GM19099 (cell line): Measurements from ENCODE around the gene PITPNC1.

ENCODE experiments used
- POLR2A ChIP-seq: IDR thresholded peaks from 3 replicates; pipeline ENCODE4 v1.6.1; 2011; ENCODE audit warnings: low read depth; ENCODE audit not compliant: insufficient read length; ENCODE audit errors: extremely low read depth

PITPNC1 gene

DNA sequence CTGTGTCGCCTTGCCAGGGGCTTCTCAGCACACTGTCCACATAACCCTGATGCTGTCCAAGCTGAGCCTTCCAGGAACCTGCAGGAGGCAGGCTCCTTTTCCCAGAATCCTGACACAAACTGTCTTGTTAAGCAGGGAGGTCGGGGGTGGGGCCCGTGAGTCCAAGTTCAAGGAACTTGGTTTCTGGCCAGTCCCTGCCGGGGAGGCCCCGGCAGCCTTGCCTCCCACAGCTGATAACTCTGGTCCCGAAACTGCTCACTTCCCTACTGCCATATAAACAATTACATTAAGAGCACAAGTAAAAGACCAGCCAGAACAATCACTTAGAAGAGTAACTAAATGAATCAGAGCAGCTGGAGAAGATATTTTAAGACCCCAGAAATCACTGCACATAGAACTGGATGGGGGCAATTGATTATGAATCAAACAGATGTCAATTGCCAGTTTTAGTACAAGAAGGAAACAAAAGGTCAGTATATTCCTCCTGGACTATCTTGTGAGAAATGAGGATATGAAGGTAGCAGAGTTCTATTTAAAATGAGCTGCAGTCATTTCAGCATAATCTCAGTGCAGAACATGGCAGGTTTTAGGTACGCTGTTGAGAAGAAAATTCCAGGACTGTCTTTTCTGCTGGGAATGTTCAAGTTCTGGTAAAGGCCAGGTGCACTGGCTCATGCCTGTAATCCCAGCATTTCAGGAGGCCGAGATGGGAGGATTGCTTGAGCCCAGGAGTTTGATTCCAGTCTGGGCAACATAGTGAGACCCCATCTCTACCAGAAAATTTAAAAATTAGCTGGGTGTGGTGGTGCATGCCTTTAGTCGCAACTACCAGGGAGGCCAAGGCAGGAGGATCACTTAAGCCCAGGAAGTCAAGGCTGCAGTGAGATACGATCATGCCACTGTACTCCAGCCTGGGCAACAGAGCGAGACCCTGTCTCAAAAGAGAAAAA is 169.8 kb downstream of the PITPNC1 start:
- no peak for TF ChIP-seq POLR2A

DNA sequence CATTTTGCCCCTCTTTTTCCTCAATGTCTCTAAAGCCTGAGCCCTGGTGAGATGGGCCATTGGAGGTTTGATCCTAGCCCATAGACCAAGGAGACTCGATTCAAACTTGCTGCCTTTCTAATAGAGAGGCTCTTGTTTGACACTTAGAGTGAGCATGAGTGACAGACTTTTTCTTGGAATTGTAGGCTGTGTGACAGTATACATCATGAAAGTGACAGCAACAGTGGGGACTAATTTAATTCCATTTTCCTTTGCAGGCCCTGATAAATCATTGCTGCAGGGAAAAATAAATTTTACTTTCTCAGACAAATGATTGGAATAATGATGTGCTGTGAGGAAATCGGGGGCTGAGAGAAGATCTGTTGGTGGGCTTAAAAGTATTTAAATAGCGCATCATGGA is 171.6 kb downstream of the PITPNC1 start:
- no peak for TF ChIP-seq POLR2A

DNA sequence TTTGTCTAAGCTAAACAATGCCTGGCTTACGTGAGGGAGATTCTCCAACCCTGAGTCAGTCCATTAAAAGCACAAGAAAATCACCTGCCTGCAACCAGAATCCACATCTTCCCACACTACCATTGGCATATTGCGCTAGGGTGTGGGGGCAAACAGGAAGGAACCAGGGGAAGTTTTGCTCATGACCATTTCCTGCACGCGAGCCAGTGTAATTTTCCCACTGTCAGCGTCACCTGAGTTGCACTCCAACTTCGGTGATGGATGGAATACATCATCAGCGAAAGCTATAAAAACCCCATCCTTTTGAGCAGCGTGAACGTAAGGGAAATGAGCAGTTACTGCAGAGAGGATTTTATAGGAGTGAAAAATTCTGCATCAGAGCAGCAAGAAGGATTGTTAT is 172.7 kb downstream of the PITPNC1 start:
- TF ChIP-seq POLR2A = no peak

DNA sequence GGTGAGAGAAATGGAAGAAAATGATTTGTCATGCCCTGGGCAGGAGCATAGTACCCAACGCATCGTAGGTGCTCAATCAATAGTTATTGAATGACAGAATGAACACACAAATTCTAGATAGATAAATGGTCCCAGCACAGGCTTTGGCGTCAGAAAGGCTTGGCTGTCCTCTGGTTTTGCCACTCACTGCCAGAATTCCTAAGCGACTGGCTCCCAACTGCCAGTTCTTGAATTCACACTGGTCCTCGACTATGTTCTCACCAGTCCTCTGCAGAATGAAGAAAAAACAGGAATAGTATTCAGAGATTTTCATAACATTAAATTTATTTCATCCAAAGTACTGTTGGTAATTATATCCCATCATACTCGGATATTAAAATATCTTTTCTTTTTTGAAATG is 177.6 kb downstream of the PITPNC1 start:
- TF ChIP-seq POLR2A = no peak

DNA sequence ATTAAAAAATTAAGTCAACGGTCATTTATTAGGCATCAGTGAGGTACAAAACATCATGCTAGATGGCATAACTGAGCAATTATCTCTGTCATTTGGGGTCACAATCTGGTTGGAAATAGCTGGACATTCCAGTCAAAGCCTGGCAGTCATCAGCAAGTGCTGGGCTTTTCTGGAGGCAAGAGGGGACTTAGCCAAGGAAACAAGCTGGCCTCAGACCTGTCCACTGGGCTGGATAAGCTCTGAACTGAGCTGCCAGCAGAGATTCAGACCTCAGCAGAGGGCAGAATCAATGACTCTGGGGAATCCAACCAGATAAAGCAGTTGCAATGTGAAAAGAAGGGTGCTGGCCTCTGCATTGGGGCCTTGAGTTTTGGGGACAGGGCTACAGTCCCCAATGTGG is 178.8 kb downstream of the PITPNC1 start:
- TF ChIP-seq POLR2A = no peak

DNA sequence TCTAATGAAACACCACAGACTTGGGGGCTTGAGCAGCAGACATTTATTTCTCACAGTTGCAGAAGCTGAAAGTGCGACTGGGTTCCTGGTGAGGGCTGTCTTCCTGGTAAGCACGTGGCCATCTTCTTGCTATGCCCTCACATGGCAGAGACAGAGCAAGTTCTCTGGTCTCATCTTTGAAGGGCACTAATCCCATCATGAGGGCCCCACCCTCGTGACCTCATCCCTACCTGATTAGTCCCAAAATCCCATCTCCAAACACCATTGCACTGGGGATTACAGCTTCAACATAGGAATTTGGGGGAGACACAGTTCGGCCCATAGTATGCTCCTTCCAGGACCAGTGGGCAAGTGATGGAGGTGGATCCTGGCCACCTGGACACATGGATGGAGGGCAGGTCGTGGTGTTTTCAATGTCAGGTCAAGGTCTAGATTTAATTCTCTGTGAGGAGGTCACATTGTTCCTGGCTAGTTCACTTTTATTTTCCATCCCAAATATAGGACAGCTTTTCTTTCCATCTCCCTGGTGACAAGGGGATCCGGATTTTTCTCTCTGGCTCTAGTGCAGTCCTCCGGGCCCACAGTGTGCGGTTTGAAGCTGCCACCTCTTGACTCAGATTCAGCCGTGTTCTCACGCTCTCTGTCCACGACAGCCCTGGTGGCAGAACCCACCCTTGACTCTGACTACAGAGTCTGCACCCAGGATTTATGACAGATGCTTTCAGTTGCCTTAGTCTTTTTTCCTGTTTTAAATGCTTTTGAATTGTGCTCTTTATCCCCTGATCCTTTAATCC is 180.2 kb downstream of the PITPNC1 start:
- no peak for TF ChIP-seq POLR2A

DNA sequence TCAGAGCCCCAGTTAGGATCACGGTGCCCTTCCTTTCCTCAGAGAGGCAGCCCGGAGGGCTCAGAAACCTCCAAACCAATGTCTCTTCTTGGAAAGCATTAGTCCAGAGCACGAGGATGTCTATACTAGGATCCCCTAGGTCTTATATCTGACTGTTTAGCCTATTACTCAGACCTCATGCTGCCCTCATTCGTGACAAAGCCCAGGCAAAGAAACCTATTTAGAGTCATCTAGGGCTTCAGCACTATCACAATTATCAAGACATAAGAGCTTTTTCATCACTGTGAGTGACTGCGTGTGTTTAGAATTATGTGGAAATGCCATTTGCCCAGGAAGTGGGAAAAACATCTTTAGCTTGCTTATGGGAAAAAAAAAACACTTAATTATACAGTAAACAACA is 180.8 kb downstream of the PITPNC1 start:
- TF ChIP-seq POLR2A = no peak

DNA sequence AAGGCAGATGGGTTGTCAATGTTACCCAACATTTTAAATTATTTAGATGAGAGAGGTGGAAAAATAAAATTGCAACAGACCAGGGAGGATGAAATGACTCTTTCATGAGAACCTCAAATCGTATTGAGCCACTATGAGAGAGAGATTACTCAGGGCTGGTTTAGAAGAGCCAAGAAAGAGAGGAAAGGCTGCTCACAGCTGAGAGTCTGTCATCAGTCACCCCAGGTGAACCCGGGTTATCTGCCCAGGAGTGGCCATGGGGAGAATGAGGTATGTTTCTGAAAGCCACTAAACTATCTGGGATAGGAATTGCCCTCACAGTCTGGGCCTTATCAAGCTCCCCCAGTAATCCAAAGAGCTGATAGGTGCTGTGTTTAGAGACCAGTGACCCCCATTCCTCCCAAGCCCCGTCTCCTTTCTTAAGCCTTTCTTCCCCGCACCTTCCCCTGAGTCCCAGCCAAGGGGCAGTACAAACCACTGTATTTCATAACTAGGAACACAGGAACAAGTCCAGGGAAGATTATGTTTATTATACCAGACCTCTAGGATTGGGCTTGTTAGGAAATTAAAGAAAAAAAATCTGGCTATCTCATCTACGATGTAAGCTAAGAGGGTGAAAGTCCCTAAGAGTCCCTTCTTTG is 181.8 kb downstream of the PITPNC1 start:
- TF ChIP-seq POLR2A = no peak

DNA sequence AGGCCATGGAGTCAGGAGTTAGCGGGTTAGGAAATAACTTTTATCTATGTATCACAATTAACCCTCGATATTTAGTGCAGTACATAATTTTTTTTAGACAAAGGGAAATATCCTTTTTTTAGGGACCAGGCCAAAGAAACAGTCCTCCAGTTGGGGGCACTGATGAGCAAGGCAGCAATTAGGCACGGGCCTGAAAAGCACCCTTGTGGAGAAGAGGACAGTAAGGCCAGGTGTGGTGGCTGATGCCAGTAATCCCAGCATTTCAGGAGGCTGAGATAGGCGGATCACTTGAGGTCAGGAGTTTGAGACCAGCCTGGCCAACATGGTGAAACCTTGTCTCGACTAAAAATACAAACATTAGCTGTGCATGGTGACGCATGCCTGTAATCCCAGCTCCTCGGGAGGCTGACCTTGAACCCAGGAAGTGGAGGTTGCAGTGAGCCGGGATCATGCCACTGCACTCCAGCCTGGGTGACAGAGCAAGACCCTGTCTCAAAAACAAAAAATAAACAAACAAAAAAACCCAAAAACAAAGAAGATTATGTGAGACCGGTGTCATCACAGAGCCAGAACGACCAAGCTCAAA is 182.4 kb downstream of the PITPNC1 start:
- no peak for TF ChIP-seq POLR2A

DNA sequence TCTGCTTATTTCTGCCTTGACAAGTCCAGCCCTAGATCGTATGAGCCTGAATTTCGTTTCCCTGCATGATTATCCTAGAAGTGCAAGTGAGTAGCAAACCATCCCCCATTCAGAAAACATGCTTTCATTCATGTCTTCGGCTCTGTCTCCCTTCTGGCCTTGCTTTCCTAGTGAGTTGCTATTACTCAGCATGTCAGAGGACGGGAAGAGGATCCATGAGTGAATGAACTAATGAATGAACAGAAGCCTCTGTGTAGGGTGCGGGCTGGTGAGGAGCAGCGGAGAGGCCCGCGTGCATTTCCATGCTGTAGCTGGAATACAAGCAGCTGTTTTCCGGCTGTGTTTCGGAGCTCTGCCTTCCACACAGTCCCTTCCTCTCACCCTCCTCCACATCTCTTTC is 184.9 kb downstream of the PITPNC1 start:
- no peak for TF ChIP-seq POLR2A

DNA sequence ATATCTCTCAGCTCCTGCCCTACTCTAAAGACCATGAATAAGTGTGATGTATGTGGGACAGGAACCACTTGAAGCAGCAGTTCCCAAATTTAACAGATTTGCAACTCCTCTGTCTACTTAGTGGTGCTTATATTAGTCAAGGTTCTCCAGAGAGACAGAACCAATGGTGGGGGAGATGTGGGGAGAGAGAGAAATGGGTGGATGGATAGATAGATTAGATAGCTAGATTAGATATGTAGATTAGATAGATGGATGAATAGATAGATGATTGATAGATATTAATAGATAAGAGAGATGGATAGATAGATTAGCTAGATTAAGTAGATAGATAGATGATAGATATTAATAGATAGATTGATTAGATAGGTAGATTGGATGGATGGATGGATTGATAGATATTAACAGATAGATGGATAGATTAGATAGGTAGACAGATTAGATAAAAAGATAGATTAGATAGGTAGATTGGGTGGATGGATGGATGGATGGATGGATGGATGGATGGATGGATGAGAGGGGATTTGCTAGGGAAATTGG is 186.7 kb downstream of the PITPNC1 start:
- no peak for TF ChIP-seq POLR2A

DNA sequence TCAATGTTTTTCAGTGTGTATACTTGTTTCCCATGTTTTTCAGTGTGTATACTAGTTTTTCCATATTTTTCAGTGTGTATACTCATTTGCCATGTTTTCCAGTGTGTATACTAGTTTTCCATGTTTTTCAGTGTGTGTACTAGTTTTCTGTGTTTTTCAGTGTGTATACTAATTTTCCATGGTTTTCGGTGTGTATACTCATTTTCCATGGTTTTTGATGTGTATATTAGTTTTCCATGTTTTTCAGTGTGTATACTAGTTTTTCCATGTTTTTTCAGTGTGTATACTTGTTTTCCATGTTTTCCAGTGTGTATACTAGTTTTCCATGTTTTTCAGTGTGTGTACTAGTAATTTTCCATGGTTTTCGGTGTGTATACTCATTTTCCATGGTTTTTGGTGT is 188.0 kb downstream of the PITPNC1 start:
- TF ChIP-seq POLR2A = no peak

DNA sequence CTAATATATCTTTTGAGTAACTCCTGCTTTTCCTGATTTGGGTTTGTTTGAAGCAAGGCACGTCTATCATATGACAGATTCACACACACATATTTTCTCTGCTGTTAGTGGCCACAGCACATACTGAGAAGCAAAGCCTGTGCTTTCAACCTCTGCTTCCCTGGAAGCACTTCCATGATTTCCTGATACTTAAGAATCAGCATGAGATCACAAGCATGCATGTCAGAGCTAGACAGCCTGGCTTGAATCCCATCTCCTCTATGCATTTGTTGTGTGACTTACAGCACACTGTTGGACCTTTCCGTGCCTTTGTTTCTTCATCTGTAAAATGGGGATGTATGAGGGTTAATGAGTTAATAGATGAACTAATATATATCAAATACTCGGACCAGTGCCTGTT is 189.6 kb downstream of the PITPNC1 start:
- no peak for TF ChIP-seq POLR2A

DNA sequence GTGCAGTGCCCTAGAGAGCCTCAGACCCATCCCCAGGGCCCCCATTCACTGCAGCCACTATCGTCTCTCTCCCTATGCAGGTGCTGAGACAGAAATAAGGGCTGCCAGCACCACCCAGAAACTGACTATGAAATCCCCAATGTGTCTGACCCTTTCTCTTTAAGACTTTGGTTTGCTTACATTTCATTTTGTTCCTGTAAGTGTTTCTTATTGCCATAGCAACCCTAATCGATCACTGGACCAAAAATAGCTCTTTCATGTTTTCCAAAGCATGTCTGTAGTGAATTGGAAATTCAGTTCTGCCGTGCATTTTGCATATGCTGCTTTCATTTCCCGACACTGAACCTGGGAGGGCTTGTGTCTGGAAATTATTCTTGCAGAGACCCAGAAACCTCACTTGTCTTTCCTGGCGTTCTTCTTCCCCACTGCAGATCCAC is 192.0 kb downstream of the PITPNC1 start:
- no peak for TF ChIP-seq POLR2A

DNA sequence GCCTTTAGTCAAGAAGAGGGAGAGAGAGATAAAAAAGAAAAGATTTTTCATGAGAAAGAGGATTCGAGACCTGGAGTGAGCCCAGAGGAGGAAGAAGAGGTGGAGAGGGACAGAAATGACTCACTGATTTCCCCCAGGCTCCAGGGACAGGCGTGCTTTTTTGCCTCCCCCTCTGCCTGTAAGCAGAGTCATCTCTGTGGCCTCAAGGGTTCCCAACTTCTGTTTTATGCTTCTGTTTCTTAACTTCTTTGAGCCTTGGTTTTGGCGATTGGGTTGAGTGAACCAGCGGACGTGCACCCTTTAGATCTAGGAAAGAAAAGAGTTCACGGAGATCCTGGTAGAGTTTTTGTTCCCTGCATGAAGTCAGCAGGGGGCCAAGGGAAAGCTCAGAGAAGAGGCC is 192.8 kb downstream of the PITPNC1 start:
- no peak for TF ChIP-seq POLR2A
